ENCODE measurements around the gene SETBP1. TPM values are rescaled to one million over a fixed set of nuclear protein-coding genes. Genes with fewer than 3 reads are reported as not detected.

The SETBP1 gene
- total RNA-seq, 1 donor from 2014 or later, result 12.0 TPM

- Mint-ChIP-seq H3K4me1 (peaks cover 45% of the 10 kb centered on the region), H3K27ac (no peak overlapping the region), H3K36me3 (peaks cover 15% of the 10 kb centered on the region), H3K4me3 (no peak overlapping the region), H3K27me3 (ENCODE audit: insufficient read depth, low read depth) (peaks cover 2% of the 10 kb centered on the region), H3K9me3 (peaks cover 6% of the 10 kb centered on the region)
- no peaks in the 10 kb centered on the region for H3K9me3 ChIP-seq (ENCODE audit: low read depth)
- H3K36me3 ChIP-seq, result no peaks in the 10 kb centered on the region
- H3K9ac ChIP-seq, result no peak overlapping the region
- H3K4me2 ChIP-seq, result no peak overlapping the region
- no peak overlapping the region for H3K4me3 ChIP-seq
- H3K4me1 ChIP-seq, result no peaks in the 10 kb centered on the region
- H4K20me1 ChIP-seq (ENCODE audit: low read depth), result no peaks in the 10 kb centered on the region
- no peaks in the 10 kb centered on the region for H3K27me3 ChIP-seq
- no peak overlapping the region for H3K27ac ChIP-seq
- TF ChIP-seq EZH2 (IDR thresholded peaks at IDR 0.05) (no peak), CTCF (IDR thresholded peaks at IDR 0.05) (no peak), EZH2phosphoT487 (IDR thresholded peaks at IDR 0.05) (no peak)
- H3K79me2 ChIP-seq (ENCODE audit: low read depth), result no peaks in the 10 kb centered on the region
- no peak overlapping the region for H2AFZ ChIP-seq (replicated peaks)
- no peaks in the 10 kb centered on the region for H3F3A ChIP-seq (ENCODE audit: low read depth)
- DNase-seq (ENCODE audit: low spot score), result no peak
Observed at GRCh38 chr18:44850001-44850400, 169.3 kb downstream of the SETBP1 start.

GRCh38 chr18:44851856-44852621, 171.4 kb downstream of the SETBP1 start:
- Histone ChIP-seq H3K9me3 (ENCODE audit: low read depth) (no peaks in the 10 kb centered on the region), H3K27ac (no peak overlapping the region), H4K20me1 (ENCODE audit: low read depth) (no peaks in the 10 kb centered on the region), H3K4me1 (no peaks in the 10 kb centered on the region), H3K9ac (no peak overlapping the region), H3K4me2 (no peak overlapping the region), H2AFZ (replicated peaks) (no peak overlapping the region), H3F3A (ENCODE audit: low read depth) (no peaks in the 10 kb centered on the region), H3K36me3 (no peaks in the 10 kb centered on the region), H3K27me3 (no peaks in the 10 kb centered on the region), H3K79me2 (ENCODE audit: low read depth) (no peaks in the 10 kb centered on the region), H3K4me3 (no peak overlapping the region)
- peaks cover 18% of the 10 kb centered on the region for H3K36me3 Mint-ChIP-seq
- H3K4me3 Mint-ChIP-seq, result no peak overlapping the region
- H3K27ac Mint-ChIP-seq, result peak overlapping the region; percentile 35
- peak; percentile 32 for DNase-seq (ENCODE audit: low spot score)
- H3K27me3 Mint-ChIP-seq (ENCODE audit: insufficient read depth, low read depth), result peaks cover 2% of the 10 kb centered on the region
- no peaks in the 10 kb centered on the region for H3K9me3 Mint-ChIP-seq
- no peak for TF ChIP-seq EZH2phosphoT487 (IDR thresholded peaks at IDR 0.05)
- no peak for TF ChIP-seq CTCF (IDR thresholded peaks at IDR 0.05)
- TF ChIP-seq EZH2 (IDR thresholded peaks at IDR 0.05), result no peak
- H3K4me1 Mint-ChIP-seq, result peaks cover 47% of the 10 kb centered on the region

- no peaks in the 10 kb centered on the region for H3K9me3 Mint-ChIP-seq
- Histone ChIP-seq H3K27ac (no peak overlapping the region), H3K36me3 (no peaks in the 10 kb centered on the region), H3K9ac (no peak overlapping the region), H3F3A (ENCODE audit: low read depth) (no peaks in the 10 kb centered on the region), H3K4me3 (no peak overlapping the region), H2AFZ (replicated peaks) (no peak overlapping the region), H3K9me3 (ENCODE audit: low read depth) (no peaks in the 10 kb centered on the region), H3K27me3 (no peaks in the 10 kb centered on the region), H3K4me1 (no peaks in the 10 kb centered on the region), H4K20me1 (ENCODE audit: low read depth) (no peaks in the 10 kb centered on the region), H3K4me2 (no peak overlapping the region), H3K79me2 (ENCODE audit: low read depth) (no peaks in the 10 kb centered on the region)
- H3K27ac Mint-ChIP-seq, result peak overlapping the region; percentile 50
- DNase-seq (ENCODE audit: low spot score), result no peak
- peaks cover 43% of the 10 kb centered on the region for H3K4me1 Mint-ChIP-seq
- H3K36me3 Mint-ChIP-seq, result peaks cover 18% of the 10 kb centered on the region
- H3K27me3 Mint-ChIP-seq (ENCODE audit: insufficient read depth, low read depth), result peaks cover 2% of the 10 kb centered on the region
- TF ChIP-seq EZH2phosphoT487 (IDR thresholded peaks at IDR 0.05) (no peak), CTCF (IDR thresholded peaks at IDR 0.05) (no peak), EZH2 (IDR thresholded peaks at IDR 0.05) (no peak)
- no peak overlapping the region for H3K4me3 Mint-ChIP-seq
Observed at GRCh38 chr18:44852818-44853217, 172.1 kb downstream of the SETBP1 start.

All from neural progenitor cell (in vitro differentiated cells).